Smooth muscle cell of trachea (primary cell): ENCODE data around the gene TAF11L7. TPM values are rescaled to one million over a fixed set of nuclear protein-coding genes. Genes with fewer than 3 reads are reported as not detected.

Experiments
- total RNA-seq: library from RNA; depleted of rRNA; stranded (reverse); fragments of >200 nt; gene quantifications from 2 replicates; pipeline ENCODE4 v1.2.1, GENCODE V29; 2014

Gene TAF11L7
- total RNA-seq: not detected in 2 replicates

GRCh38 chr5:17585658-17586057 is at the start of gene TAF11L7:
Gene TAF11L7, minus strand, starts transcription at chr5:17585758.

GRCh38 chr5:17634160-17634559 is 48.6 kb upstream of the TAF11L7 start, which contains the start of gene TAF11L14:
Gene TAF11L14, plus strand, starts transcription at chr5:17634460.

GRCh38 chr5:17631788-17632187 is 46.2 kb upstream of the TAF11L7 start, which contains the start of gene TAF11L13:
Gene TAF11L13, plus strand, starts transcription at chr5:17632088.

GRCh38 chr5:17610092-17610491 is 24.5 kb upstream of the TAF11L7 start, which contains the start of gene TAF11L12:
Gene TAF11L12, plus strand, starts transcription at chr5:17610392.

GRCh38 chr5:17603880-17604279 is 18.3 kb upstream of the TAF11L7 start, which contains the start of gene TAF11L11:
Gene TAF11L11, plus strand, starts transcription at chr5:17604183.

GRCh38 chr5:17597728-17598127 is 12.2 kb upstream of the TAF11L7 start, which contains the start of gene TAF11L10:
Gene TAF11L10, minus strand, starts transcription at chr5:17597828.

GRCh38 chr5:17594255-17594654 is 8.7 kb upstream of the TAF11L7 start, which contains the start of gene TAF11L9:
Gene TAF11L9, minus strand, starts transcription at chr5:17594394.

GRCh38 chr5:17590860-17591259 is 5.3 kb upstream of the TAF11L7 start, which contains the start of gene TAF11L8:
Gene TAF11L8, minus strand, starts transcription at chr5:17590960.

Other genes with a start within 250 kb of the TAF11L7 start
- not detected in 2 replicates for gene TAF11L2, start 87.5 kb downstream of the TAF11L7 start, total RNA-seq
- gene TAF11L3, start 67.4 kb downstream of the TAF11L7 start, total RNA-seq: not detected in 2 replicates
- not detected in 2 replicates for gene TAF11L4, start 64.0 kb downstream of the TAF11L7 start, total RNA-seq
- gene TAF11L5, start 60.5 kb downstream of the TAF11L7 start, total RNA-seq: not detected in 2 replicates
- gene TAF11L6, start 57.1 kb downstream of the TAF11L7 start, total RNA-seq: not detected in 2 replicates
- not detected in 2 replicates for gene TAF11L8, start 5.2 kb upstream of the TAF11L7 start, total RNA-seq
- gene TAF11L9, start 8.6 kb upstream of the TAF11L7 start, total RNA-seq: not detected in 2 replicates
- not detected in 2 replicates for gene TAF11L10, start 12.1 kb upstream of the TAF11L7 start, total RNA-seq
- gene TAF11L11, start 18.4 kb upstream of the TAF11L7 start, total RNA-seq: not detected in 2 replicates
- not detected in 2 replicates for gene TAF11L12, start 24.6 kb upstream of the TAF11L7 start, total RNA-seq
- not detected in 2 replicates for gene TAF11L13, start 46.3 kb upstream of the TAF11L7 start, total RNA-seq
- not detected in 2 replicates for gene TAF11L14, start 48.7 kb upstream of the TAF11L7 start, total RNA-seq